ENCODE results near the gene SIX3.

Gene SIX3

DNA sequence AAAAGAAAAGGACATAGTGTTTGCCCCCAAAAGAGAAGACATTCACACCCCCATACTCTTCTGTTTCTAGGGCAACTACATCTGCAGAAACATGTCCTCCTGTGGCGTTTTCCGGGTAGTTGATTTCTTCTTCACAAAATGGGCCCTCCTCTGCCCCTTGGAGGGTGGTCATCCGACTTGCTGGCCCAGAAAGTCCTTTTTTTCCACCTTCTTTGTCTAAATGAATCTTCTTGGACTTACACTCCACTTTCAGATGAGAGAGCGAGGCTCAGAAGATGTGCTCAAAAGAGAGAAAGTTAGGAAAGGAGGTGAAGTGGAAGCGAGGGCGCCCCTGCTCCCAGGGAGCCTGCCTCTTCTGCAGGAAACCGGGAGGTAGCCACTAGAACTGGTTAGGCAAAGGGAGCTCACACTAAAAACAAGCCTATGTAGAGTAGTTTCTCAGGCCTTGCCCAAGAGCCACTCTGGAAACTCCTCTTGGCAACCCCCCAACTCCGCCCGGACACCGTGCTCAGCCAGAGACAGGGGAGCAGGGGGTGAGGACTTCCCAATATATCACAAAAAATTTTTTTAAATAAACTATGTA is 10.2 kb upstream of the SIX3 start:
- no peak for DNase-seq

DNA sequence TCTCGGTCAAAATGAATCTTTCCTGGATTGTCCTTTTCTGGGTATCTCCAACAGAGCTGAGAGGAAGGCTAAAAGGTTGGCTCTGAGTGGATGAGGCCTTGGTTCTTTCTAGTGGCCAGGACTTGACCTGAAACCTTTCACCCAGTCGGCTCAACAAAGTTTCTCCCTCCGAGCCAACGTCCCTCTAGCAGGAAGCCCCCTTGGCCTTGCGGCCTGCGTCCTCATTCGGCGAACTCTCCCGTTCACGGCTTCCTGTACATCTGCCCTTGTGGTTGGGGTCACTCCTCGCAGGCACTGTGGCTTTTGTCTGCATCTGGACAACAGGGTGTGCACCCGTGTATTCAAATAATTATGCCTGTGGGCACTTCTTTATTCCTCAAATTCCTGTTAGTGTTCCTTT is 9.4 kb upstream of the SIX3 start:
- DNase-seq: no peak

DNA sequence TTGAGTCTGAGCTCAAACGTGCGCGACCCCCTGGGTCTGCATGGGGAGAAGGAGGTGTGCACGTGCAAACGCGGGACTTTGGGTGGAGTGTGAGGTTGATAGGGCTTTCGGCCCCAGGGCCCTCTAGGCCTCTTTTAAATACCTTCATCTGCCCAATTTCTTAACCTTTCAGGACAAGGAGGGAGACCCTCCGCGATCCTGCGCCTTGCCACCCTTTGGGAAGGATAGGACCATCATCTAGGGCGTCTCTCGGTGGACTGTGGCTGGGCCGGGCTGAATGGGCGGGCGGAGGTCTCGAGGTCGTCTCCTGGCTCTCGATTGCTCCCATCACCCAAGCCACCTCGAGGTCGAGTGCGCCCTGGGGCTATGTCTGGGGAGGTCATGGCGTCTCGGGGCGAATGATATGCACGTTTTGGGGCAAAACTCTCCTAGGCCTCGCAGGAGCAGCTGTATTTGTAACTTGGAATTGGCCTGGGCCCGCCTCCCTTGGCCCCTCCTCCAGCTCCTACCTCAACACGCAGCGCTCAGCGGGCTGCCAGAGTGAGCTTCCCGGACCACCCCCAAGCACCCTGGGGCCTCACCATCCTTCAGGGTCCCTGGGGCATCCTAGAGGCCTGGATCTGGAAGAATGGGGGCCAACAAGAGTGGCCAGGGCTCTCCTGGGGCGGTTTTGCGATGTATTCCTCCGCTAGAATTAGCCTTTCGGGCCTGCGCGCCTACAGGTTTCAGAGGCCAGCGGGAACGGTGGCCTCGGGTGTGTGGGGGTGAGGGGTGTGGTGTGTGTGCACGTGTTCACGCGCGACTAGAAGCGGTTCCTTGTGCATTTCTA is 8.7 kb upstream of the SIX3 start:
- no peak for DNase-seq

DNA sequence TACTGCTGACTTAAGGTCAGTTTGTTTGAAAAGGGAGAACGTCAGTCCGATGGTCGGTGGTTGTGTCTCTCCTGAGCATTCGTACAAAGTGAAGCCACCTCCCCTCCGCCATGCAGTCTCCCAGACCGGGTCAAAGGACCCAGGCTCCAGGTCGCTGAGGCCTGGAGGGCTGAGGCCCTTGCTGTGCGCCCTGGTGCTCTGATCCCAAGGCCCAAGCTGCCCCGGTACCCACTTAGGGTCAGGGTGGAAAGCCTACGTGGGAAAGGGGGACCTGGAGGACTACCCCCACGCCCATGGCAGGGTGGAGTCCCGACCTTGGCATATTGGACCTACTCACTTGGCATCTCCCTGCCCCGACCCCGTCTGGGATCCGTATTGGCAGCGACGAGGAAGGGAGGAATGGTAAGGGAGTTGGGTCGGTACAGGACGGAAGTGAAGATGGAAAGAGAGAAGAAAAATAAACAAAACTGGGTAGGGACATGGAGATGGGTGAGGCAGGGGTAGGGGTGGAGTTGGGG is 8.0 kb upstream of the SIX3 start:
- DNase-seq: no peak

DNA sequence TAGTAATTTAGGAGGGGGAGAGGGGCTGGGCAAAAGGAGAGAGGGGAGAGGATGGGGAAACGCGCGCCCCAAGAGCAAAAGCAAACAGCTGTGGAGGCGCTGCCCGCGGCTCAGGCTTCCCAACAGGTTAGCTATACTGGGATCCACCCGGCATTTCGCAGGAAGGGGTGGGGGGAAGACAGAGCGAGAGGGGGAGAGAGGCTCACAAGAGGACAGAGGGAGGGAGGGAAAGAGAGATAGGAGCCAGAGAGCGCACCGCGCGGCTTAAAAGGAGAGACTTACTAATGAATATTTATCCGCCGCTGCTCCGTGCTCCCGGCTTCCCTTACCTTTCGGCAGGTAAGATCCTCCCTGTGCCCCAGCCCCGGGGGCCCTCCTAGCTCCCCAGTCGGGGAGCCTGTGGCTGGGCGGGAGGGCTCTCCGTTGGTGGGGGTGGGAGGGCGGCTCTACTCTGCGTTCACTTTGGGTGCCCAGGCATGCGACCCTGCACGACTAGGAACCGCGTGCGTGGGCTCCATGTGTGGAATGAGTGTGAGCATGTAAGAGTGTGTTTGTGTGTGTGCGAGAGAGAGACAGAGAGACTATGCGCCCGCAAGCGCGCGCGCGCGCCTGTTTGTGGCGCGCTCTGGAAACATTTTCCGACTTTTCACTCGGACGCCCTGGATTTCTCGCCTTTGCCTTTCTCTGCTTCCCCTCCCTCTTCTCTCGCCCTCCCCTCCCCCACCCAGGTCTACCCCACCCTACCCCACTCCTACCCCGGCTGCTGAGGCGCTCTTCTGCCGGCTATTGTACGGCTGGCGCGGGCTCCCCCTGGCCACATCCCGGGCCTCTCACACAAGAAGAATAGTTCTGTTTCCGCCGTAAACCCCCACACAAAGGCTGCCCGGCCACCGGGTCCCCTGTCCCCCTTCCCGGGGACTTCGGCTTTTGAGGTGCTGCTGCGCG is 7.2 kb upstream of the SIX3 start:
- DNase-seq: no peak

DNA sequence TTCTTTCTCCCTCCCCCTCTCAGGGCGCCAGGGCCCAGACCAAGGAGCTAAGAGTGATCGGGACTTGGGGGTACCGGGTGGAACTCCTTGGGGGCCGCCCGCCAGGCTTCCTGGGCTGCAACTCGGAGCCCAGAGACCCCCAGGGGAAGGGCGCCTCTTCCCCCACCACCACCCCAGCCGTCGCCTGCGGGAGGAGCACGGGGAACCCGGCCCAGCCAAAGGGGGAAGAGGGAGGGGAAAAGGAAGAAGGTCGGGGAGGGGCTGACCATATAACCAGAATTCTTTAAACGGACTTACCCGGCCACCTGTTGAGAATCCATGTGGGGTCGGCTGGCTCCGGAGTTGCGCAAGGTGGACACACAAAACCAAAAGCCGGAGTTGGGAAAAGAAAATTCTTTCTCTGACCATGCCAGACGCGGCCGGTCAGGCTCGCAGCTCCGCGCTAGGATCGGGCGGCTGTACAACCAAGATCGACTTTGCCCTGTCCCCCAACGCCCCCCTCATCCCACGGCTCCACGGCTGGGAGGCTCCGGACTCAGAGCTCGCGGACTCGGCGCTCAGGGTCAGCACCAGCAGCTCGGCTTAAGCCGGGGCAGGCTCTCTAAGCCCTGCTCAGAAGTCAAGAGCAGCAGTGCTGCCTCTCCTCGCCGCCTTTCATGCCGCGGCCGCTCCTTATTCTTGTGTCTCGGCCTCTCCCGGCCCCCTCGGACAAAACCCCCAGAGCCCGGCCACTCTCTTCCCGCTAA is 6.3 kb upstream of the SIX3 start:
- DNase-seq: no peak

DNA sequence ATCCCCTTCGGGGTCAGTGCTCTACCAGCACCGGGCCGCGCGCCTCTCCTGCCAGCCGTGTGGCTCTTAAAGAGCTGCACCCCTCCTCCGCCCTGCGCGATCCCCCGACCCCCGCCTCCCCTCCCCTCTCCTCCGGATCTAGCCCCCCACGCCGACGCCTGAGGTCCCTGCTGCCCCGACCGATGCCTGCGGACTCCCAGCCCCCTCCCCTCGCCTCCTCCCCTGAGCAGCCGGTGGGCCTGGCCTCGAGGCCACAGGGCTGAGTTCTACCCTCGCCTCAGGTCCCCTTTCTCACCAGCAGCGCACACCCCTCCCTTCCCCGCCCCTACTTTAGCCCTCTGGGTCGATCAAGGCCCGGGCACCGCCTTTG is 5.8 kb upstream of the SIX3 start:
- no peak for DNase-seq

DNA sequence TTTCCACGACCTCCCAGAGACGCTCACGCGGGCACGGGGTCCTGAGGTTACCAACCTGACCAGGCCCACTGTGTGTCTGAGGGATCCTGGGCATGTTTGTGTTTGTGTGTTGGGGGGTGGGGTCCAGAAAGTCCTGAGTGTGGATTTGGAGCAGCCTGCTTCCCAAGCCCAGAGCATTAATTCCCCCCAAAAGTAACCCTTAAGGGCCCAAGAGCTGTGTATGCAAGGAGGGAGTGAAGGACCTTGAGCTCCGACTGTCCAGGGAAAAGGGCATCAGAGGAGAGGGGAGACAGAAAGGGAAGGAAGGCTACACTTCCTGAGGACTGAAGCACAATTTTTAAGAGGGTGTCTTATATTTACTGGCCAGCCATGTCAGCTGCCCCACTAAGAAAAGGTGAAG is 5.2 kb upstream of the SIX3 start:
- no peak for DNase-seq

DNA sequence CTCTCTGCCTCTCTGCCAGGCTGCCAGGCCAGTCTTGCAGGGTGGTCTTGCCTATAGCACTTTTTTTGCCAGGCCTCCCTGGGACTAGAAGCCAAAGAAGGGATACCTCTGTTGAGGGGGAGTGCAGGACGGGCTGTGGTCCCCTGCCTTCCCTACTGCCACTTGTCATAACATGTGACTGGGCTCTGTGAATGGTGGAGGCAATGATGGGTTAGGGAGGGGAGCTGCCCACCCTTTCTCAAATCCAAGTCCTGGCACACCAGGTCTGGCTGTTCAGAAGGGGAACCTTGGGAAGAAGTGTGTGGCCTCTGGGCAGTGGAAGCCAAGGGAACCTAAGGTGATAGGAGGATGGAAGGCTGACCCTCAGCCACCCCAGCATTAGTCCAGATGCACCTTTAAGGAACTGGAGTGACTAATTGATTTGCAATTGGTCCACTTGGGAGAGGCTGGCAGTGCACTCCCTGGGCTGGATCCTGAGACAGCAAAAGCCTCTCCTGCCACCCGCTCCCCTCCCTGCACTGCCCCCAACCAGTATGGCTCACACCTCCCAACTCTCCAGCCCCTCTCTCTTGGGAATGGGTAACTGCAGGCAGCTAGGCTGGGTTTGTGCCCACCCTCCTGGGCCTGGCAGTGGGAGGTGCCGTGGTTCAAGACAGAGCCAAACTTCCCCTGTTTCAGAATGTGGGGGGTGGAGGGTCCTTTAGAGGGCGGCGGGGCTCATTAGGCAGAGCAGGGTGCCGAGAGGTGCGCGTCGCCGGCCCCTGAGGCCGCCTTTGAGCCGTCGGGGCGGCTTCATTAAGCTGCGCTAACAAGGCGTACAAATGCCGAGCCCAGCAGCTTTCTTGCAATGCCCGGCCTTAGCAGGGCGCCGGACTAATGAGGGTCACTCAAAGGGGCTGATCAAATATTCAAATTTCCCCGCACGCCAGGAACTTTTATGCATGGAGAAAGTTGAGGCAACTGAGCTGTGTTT is 4.5 kb upstream of the SIX3 start:
- no peak for DNase-seq

DNA sequence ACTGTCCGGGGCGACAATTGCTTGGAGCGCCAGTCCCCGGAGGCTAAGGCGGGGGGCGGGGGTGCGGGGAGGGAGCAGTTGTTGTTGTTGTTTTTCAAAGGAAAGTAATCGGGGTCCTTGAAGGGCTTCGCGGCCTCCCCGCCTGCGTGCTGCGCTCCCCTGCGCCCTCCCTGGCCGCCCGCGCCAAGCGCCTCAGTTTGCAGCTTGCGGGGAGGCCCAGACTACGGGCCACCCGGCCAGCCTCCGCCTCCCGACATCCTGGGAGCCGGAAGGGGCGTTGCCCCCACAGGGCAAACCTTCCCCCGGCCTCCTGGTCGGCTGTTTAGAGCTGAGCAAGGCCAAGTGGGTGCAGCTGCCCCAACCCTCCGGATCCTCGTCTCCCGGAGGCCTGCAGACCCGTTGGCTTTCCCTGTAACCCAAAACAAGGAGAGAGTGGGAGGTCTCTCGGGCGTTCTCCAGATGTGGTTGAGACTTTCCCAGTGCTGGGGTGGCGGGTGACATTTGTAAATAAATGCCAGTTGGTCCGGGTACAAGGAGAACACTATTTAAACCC is 3.7 kb upstream of the SIX3 start:
- DNase-seq: no peak

DNA sequence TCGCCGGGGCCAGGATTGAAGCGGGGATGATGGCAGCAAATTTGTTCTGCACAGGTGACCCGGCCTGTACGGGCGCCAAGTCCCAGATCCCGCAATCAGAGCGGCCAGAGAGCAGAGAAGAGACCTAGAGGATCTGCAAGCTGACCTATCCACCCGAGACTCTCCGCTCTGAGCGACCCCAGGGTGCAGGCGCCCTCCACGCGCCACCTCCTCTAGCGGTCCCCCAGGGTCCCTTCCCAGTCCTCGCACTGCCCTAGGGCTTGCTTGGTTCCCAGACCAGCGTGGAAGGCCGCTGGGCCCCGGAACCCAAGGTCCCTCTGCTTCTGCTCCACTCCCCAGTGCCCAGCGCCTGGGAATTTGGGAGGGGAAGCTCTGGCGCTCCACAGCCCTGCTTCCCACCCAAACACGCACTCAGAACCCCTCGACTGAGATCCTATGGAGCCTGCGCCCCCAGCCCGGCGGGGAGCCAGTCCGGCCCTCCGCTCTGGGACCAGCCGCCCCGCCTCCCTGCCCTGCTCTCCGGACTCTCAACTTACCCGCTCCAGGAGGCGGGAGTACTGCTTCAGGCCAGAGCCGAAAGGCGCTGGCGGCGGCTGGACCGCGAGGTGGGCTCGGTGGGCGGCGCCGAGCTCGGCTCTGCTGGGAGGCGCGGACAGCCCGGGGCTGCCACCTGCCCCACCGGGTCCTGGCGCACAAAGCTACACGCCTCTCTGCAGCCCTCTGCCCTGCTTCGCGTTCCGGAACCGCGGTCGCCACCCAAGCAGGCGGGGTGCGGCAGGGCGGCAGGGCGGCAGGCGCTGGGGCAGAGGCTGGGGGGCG is 3.0 kb upstream of the SIX3 start:
- DNase-seq: no peak

DNA sequence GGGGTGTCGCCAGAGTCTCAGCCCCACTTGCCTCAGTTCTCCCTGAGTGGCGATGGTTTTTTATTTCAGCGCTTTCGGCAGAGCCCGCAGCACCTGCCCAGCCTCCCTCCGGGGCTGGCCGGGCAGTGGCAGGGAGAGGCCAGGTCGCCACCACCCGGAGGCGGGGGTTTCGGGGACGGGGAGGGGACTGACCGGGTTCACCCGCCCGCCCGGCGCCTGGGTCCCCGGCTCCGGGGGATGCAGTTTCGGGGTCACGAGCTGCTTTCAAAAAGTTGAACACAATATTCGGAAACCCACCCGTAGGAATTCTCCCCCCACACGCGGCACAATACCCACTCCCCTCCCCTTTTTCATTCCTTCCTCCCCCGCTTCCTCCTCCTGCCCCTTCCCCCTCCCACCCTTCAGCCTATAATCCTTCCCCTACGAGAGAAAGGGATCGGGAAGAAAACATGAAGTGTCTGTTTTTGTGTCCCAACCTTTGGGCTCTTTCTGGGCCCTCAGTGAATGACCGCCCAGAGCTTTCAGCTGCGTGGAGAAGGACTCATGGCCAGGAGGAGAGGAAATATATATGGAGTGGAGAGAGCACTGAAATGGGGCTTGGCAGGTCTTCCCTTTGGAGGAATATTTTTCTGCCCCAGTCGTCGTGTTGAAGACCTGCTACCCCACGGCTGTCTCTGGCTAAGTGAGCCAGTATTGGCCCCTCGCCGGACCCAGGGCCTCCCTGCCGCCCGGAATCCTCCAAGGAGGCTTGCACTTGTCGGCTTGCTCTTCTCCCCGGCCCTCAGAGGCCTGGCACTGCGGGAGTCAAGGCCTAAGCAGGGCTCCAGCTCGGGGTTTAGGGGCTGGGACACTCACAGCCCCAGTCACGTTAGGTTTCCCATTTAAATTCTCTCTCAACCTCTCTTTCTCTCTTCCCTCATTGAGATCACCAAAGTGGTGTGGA is 2.1 kb upstream of the SIX3 start:
- no peak for DNase-seq

DNA sequence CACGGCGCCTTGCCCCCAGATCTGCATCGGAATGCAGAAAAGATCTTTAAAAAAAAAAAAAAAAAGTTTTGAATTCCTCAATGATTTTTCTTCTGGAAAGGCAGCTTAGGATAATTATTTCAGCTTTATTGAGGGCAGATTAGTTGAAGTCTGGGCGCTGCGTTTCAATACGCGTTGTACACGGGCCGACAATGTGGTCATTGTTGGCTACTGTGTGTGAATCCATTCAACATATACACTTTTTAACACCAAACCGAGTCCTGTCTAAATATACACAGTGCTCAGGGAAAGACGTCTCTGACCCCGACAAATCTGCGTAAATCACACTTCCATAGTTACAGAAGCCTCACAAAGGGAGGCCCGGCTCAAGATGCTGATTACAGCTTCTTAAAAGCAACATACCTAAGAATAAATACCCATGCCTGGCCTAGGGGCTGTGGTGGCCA is 1.4 kb upstream of the SIX3 start:
- DNase-seq: no peak

DNA sequence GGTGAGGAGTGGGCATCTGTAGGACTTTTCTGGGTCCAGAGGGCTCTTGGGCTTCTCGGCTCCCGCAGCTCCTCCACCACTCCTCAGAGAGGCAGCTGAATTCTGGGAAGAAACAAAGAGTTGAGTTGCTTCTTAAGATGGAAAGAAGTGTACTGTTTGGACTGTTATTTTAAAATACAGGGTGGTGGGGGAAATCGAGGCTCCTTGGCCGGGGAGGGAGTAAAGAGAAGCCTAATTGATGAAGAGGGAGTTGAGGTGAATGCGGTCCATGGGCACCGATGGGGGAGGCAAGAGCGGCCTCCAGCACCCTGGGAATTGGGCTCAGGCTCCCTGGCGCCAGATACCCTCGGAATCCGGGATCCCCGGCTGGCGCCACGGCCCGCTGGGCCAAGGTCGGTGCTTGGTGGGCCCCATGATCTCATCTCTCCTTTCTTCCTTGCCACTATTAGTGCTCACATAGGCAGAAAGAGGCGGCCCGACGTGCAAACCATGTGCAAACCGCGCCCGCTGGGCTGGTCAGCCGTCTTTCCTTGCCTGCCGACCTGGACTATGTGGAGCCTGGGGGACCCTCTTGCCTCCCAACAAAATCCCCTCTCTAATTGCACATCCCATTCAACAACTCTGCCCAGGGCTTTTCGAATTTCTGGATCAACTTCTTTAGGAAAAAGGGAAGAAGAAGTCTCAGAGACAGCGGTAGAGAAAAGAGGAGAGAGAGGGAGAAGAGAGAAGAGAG is 604 bp upstream of the SIX3 start:
- no peak for DNase-seq

DNA sequence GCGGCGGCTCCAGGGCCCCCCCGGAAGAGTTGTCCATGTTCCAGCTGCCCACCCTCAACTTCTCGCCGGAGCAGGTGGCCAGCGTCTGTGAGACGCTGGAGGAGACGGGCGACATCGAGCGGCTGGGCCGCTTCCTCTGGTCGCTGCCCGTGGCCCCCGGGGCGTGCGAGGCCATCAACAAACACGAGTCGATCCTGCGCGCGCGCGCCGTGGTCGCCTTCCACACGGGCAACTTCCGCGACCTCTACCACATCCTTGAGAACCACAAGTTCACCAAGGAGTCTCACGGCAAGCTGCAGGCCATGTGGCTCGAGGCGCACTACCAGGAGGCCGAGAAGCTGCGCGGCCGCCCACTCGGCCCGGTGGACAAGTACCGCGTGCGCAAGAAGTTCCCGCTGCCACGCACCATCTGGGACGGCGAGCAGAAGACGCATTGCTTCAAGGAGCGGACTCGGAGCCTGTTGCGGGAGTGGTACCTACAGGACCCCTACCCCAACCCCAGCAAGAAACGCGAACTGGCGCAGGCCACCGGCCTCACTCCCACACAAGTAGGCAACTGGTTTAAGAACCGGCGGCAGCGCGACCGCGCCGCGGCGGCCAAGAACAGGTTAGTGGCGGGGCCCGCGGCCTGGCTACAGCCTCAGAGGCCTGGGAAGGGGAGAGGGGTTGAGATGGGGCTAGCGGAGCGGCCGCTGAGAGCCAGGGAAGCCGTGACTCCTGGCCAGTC is 965 bp downstream of the SIX3 start:
- no peak for DNase-seq

DNA sequence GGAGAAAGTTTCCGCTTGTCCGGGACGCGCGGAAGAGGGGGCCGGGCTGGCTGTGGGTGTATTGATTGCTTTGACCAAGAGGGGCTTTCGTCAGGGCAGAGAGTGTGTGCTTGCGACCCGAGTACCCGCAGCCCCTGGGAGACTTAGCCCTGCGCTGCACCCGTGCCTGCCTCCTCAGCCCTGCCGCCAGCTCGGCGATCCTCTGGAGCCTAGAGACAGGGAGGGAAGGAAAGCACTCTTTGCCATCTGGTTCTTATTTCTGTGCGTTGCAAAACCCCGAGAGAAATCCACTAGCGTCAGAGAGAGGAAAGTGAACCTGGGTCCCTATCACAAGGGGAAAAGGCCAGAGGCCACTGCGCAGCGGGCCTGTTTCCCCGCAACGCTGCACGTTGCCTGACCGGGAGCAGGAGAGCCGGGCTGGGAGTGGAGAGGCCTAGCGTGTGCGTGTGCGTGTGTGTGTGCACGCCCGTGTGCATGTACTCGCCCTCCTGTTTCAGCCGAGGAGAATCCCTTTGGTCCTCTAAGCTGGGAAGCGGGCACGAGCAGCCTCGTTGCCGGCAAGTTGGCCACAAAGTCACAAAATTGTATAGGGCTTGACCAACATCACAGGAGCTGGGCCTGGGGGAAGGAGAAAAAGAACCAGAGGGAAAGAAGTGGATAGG is 1.7 kb downstream of the SIX3 start:
- DNase-seq: no peak

DNA sequence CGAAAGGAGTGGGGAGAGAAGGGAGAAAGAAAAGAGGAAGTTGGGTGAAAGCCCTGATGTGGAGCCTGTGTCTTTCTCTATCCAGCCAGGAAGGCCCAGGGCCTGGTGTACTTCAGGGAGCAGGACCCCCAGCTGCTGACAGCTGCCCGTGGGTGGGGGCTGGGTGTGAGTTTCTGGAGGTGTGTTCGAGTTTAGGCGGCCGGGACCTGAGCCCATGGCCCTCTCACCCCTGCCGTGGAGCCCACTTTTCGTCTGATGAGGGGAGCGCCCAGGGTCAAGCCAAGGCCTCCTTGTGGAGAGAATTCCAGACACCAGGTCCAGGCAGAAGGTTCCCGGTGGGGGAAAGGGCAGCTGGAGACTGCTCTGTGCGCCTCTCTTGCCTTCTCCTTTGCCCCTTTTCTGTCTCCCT is 2.2 kb downstream of the SIX3 start:
- no peak for DNase-seq
